Activated CD8-positive, alpha-beta T cell treated with anti-CD3 and anti-CD28 coated beads for 36 hours (primary cell): ENCODE results near the gene WDR5B. TPM values are rescaled to one million over a fixed set of nuclear protein-coding genes. Genes with fewer than 3 reads are reported as not detected.

Experiments
- ATAC-seq: fragments of 200-7000 bp; cut with Tn5 transposase; one replicate; pipeline ENCODE4 v1.10.0; 2021; ENCODE audit warnings: mild to moderate bottlenecking, moderate library complexity
- CTCF ChIA-PET: fragments of 350-600 bp; sonication (Branson Sonifier 250); formaldehyde crosslinking; loops from one replicate; lab custom pipeline; 2021; ENCODE audit warnings: antibody characterized with exemption; lab: Charles Lee
- POLR2A ChIA-PET: fragments of 350-600 bp; sonication (Branson Sonifier 250); formaldehyde crosslinking; loops from one replicate; lab custom pipeline; 2021; ENCODE audit warnings: antibody characterized with exemption; lab: Charles Lee
- DNase-seq: peaks from one replicate; pipeline ENCODE4 v3.0.0-alpha.2; 2020
- H3K27ac Mint-ChIP-seq: one replicate; pipeline ENCODE4 v1.8.0; 2021; ENCODE audit warnings: mild to moderate bottlenecking, mixed read lengths
- H3K27me3 Mint-ChIP-seq: one replicate; pipeline ENCODE4 v1.8.0; 2021; ENCODE audit warnings: mixed read lengths
- H3K36me3 Mint-ChIP-seq: one replicate; pipeline ENCODE4 v1.8.0; 2021; ENCODE audit warnings: low read depth, mixed read lengths
- H3K4me1 Mint-ChIP-seq: one replicate; pipeline ENCODE4 v1.8.0; 2021; ENCODE audit warnings: low read depth, mixed read lengths
- H3K4me3 Mint-ChIP-seq: one replicate; pipeline ENCODE4 v1.8.0; 2021; ENCODE audit warnings: mild to moderate bottlenecking, moderate library complexity, mixed read lengths
- H3K9me3 Mint-ChIP-seq: one replicate; pipeline ENCODE4 v1.8.0; 2021; ENCODE audit warnings: mixed read lengths
- intact Hi-C: fragments of 100-400 bp; cut with micrococcal nuclease; formaldehyde crosslinking; loops from one replicate; pipeline ENCODE4 v1.10.0; 2022
- total RNA-seq, 2 experiments: library from RNA; stranded (reverse); gene quantifications; one replicate each; pipeline ENCODE4 v1.2.3, GENCODE V29; 2021
- TF ChIP-seq, protein P1 (sequence below): fragments of 200-600 bp; IDR thresholded peaks from one replicate; pipeline ENCODE4 v1.8.0; 2022; ENCODE audit warnings: antibody characterized with exemption, mild to moderate bottlenecking

The WDR5B gene
- 1 to 10 TPM; 3.2 to 3.4 TPM for total RNA-seq

DNA sequence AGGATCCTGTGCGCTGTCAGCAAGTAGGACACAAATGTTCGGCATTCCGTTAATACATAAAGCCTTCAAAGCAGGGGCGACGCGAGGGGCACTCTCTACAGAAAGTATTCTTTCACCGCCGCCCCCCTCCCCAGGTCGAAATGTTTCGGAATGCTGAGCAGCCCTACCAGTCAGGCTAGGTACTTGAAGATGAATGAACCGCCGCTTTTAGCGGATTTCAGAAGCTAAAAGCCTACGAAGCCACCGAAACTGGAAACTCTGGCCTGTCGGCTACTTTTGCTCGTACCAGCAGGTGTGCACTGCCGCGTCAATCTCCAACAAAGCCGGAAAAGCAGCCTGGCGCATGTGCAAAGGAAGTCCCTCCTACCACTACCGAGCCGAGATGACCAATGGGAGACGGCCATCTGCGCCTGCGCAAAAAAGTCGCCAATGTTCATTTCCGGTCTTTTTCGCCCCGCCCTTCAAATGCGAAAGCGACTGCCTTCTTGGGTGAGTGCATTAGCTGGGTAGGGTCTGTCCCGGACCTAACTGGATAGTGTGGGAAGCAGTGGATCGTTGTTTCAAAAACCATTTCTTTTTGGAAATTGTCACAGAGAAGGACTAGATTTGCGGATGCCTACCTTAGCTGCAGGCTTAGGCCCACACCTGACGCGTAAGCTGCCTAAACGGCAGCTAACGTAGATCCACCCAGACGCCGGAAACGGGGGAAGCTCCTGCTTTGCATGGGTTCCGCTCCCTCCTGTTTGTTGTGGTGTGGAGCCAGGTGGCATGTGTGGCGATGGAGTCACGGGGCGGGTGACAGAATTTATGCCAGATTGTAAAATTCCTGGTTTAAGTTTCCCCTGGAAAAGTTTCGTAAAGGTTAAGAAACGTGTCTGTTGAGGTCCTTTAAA lies at the start of gene WDR5B:
Gene WDR5B (minus strand): TSS at position 301 of the 893 bp plus-strand sequence. CDS start 534 bp downstream, outside the sequence.
- peak; percentile 90 for ATAC-seq
- peaks cover 47% of the 10 kb centered on the region for H3K36me3 Mint-ChIP-seq
- peak; percentile 99 for DNase-seq
- TF ChIP-seq, protein P1, sequence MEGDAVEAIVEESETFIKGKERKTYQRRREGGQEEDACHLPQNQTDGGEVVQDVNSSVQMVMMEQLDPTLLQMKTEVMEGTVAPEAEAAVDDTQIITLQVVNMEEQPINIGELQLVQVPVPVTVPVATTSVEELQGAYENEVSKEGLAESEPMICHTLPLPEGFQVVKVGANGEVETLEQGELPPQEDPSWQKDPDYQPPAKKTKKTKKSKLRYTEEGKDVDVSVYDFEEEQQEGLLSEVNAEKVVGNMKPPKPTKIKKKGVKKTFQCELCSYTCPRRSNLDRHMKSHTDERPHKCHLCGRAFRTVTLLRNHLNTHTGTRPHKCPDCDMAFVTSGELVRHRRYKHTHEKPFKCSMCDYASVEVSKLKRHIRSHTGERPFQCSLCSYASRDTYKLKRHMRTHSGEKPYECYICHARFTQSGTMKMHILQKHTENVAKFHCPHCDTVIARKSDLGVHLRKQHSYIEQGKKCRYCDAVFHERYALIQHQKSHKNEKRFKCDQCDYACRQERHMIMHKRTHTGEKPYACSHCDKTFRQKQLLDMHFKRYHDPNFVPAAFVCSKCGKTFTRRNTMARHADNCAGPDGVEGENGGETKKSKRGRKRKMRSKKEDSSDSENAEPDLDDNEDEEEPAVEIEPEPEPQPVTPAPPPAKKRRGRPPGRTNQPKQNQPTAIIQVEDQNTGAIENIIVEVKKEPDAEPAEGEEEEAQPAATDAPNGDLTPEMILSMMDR = no peak
- H3K4me3 Mint-ChIP-seq = peak within 1 kb of the TSS; percentile 97
- ChIA-PET POLR2A (interaction anchor here (0.9 to 2.9 kb wide), 10 partner anchors 8 to 760 kb away, joined by 3 to 19 read pairs (median 3); partner anchors contain the start of genes DTX3L, FAM162A and MIX23), CTCF (interaction anchor here (0.8 to 3.9 kb wide), 10 partner anchors 8 to 263 kb away, joined by 3 to 23 read pairs (median 4); partner anchors contain the start of genes FAM162A and MIX23)
- intact Hi-C loops = loop anchor here (10.0 kb wide), 1 partner anchor 269 kb away; the partner anchor contains the start of gene PARP14
- peak within 1 kb of the TSS; percentile 98 for H3K27ac Mint-ChIP-seq
- H3K4me1 Mint-ChIP-seq = peaks cover 46% of the 10 kb centered on the region
- H3K9me3 Mint-ChIP-seq = no peaks in the 10 kb centered on the region
- no peaks in the 10 kb centered on the region for H3K27me3 Mint-ChIP-seq

DNA sequence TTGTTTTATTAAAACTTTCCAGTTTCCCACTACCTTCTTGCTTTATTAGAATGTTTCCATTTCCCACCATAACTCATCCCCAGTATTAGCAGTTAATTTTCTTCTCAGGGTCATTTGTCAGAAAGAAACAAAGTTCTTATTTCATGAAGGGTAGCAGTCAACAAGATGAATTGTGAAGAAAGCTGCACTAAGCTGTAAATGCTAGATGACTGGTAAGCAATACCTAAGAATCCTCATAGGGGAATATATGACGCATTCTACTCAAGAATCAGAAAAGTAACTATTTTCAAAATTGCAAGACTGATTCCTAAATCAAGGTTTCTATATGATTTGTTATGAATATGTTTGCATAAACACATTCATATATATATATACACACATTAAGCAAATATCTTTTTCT lies 48.8 kb upstream of the WDR5B start:
- Mint-ChIP-seq H3K4me3 (no peak overlapping the region), H3K4me1 (peaks cover 37% of the 10 kb centered on the region), H3K36me3 (peaks cover 23% of the 10 kb centered on the region), H3K27ac (no peak overlapping the region), H3K9me3 (no peaks in the 10 kb centered on the region), H3K27me3 (no peaks in the 10 kb centered on the region)
- no peak for DNase-seq
- ATAC-seq = no peak
- TF ChIP-seq, protein P1 = no peak
- intact Hi-C loops = no loop called here
- ChIA-PET POLR2A (no interaction called here), CTCF (interaction anchor here (0.9 to 1.5 kb wide), 2 partner anchors 17 to 48 kb away, joined by 3 read pairs; no protein-coding TSS in a partner anchor)

DNA sequence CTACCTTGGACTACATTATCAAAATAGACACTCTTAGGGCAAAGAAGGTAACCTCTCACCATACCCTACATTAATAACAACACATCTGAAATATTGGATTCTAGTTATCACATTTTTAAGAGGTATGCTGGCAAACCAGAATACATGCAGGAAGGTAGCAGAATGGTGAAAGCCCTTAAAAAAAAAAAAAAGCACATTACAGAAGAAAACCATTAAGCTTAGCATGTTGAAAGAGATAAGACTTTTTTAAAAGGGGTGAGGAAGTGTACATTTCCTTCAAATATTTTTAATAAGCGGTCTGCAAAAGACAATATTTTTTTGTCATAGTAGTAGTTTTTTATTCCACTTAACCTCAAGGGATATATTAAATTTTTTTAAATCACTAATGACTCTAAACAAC lies 46.5 kb upstream of the WDR5B start:
- ATAC-seq = no peak
- CTCF ChIA-PET = interaction anchor here (0.7 kb wide), 1 partner anchor 487 kb away, joined by 3 read pairs; no protein-coding TSS in a partner anchor
- no peaks in the 10 kb centered on the region for H3K9me3 Mint-ChIP-seq
- H3K27ac Mint-ChIP-seq = no peak overlapping the region
- DNase-seq = no peak
- TF ChIP-seq, protein P1 = no peak
- POLR2A ChIA-PET = no interaction called here
- H3K4me1 Mint-ChIP-seq = peaks cover 16% of the 10 kb centered on the region
- intact Hi-C loops = no loop called here
- H3K27me3 Mint-ChIP-seq = no peaks in the 10 kb centered on the region
- no peak overlapping the region for H3K4me3 Mint-ChIP-seq
- peaks cover 26% of the 10 kb centered on the region for H3K36me3 Mint-ChIP-seq

DNA sequence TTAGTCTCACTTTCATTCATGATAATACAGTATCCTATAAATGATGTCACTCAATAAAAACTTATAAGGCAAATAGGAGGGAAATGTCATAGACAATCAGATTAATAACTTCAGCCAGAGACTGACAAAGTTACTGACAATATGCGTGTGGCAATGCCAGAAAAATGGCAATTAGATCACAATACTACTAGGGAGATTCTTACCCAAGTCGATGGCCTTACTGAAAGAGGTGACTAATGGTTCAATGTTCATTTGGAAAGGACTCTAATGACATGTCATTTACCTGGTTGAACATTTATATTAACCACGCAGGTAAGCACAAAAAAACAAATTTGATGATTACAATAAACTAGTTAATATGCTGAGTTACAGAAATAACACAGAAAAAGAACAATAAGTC lies 45.9 kb upstream of the WDR5B start:
- Mint-ChIP-seq H3K36me3 (peaks cover 23% of the 10 kb centered on the region), H3K27ac (no peak overlapping the region)
- POLR2A ChIA-PET = no interaction called here

More for the DNA sequence above, 45.9 kb upstream of the WDR5B start:
- H3K9me3 Mint-ChIP-seq = no peaks in the 10 kb centered on the region
- ATAC-seq (no peak), DNase-seq (no peak)
- no peak overlapping the region for H3K4me3 Mint-ChIP-seq
- TF ChIP-seq, protein P1 = no peak
- CTCF ChIA-PET = interaction anchor here (0.7 to 1.2 kb wide), 3 partner anchors 79 to 487 kb away, joined by 3 read pairs; no protein-coding TSS in a partner anchor
- H3K4me1 Mint-ChIP-seq = peaks cover 14% of the 10 kb centered on the region
- H3K27me3 Mint-ChIP-seq = no peaks in the 10 kb centered on the region
- intact Hi-C loops = no loop called here
